Spleen (tissue), 11 donors: Measurements from ENCODE around the gene RELA. TPM values are rescaled to one million over a fixed set of nuclear protein-coding genes. Genes with fewer than 3 reads are reported as not detected.

ENCODE experiments used
- DNase-seq: peaks from one replicate; pipeline ENCODE4 v3.0.0-alpha.2; 2020
- H3K27ac ChIP-seq, 8 donors: fragments of 200-600 bp; sonication (generic) in 7 of 8; 1 replicate in 4 of 8; 2 replicates in 4 of 8; pipeline versions ENCODE4 v1.5.0 to v1.8.0; 2016 to 2021; ENCODE audit warnings: inconsistent platforms in 4 of 8, mild to moderate bottlenecking in 4 of 8, moderate library complexity in 1 of 8
- H3K27me3 ChIP-seq, 7 donors: fragments of 200-600 bp; sonication (generic) in 6 of 7; replicated peaks in 1 of 7; 1 replicate in 4 of 7; 2 replicates in 3 of 7; pipeline versions ENCODE4 v1.5.0 to v1.8.0; 2016 to 2021; ENCODE audit warnings: inconsistent platforms in 3 of 7, mild to moderate bottlenecking in 1 of 7
- H3K36me3 ChIP-seq, 6 donors: fragments of 200-600 bp; sonication (generic) in 5 of 6; 1 replicate in 4 of 6; 2 replicates in 2 of 6; pipeline versions ENCODE4 v1.5.0 to v1.8.0; 2016 to 2021; ENCODE audit warnings: inconsistent platforms in 2 of 6
- H3K4me1 ChIP-seq, 6 donors: fragments of 200-600 bp; sonication (generic) in 5 of 6; 1 replicate in 3 of 6; 2 replicates in 3 of 6; pipeline versions ENCODE4 v1.5.0 to v1.8.0; 2016 to 2021; ENCODE audit warnings: inconsistent platforms in 3 of 6
- H3K4me3 ChIP-seq, 8 donors: fragments of 200-600 bp; sonication (generic) in 7 of 8; 1 replicate in 4 of 8; 2 replicates in 4 of 8; pipeline versions ENCODE4 v1.5.0 to v1.8.0; 2016 to 2021; ENCODE audit warnings: inconsistent platforms in 4 of 8, mild to moderate bottlenecking in 4 of 8, moderate library complexity in 2 of 8
- H3K9me3 ChIP-seq, 8 donors: fragments of 200-600 bp; sonication (generic) in 7 of 8; 1 replicate in 4 of 8; 2 replicates in 4 of 8; pipeline versions ENCODE4 v1.5.0 to v1.8.0; 2016 to 2021; ENCODE audit warnings: inconsistent platforms in 4 of 8
- POLR2A ChIP-seq, 3 donors: fragments of 450-650 bp; IDR thresholded peaks; one replicate each; pipeline ENCODE4 v1.5.1; 2017; ENCODE audit warnings: antibody characterized with exemption in 3 of 3, mild to moderate bottlenecking in 1 of 3
- POLR2AphosphoS5 ChIP-seq, 3 donors: sonication (generic); formaldehyde crosslinking; IDR thresholded peaks; one replicate each; pipeline ENCODE4 v1.5.1; 2017; ENCODE audit warnings: antibody characterized with exemption in 3 of 3
- WGBS, 5 donors: extraction: QIAGEN DNeasy Blood & Tissue Kit in 3 of 5; methylation state at CpG; one replicate each; pipeline versions ENCODE4 v1.1.5 to v1.1.7; 2013 to 2018; 5-methylcytosine and 5-hydroxymethylcytosine counted together
- intact Hi-C: fragments of 100-400 bp; cut with DNase I; formaldehyde crosslinking; loops from one replicate; pipeline ENCODE4 v1.15.0; 2023; ENCODE audit warnings: low total_unique reads
- polyA plus RNA-seq, 3 donors: library from polyadenylated mRNA; stranded (reverse); fragments of 200-250 nt; gene quantifications; one replicate each; pipeline ENCODE4 v1.2.1, GENCODE V29; 2013
- total RNA-seq, 7 donors: library from RNA; depleted of rRNA in 3 of 7; stranded (reverse); fragments of >200 nt in 3 of 7; fragmentation: NEBNext Ultra II Directional in 4 of 7; extraction: Animal tissue kit (Norgen Biotek cat#: 25700) in 4 of 7; gene quantifications; one replicate each; pipeline versions ENCODE4 v1.1.0 to v1.2.1, GENCODE V29; 2016 to 2021
- TF ChIP-seq, protein P1 (sequence below), 11 experiments: fragments of 200-600 bp in 7 of 11; fragments of 450-650 bp in 4 of 11; sonication (generic) in 4 of 11; IDR thresholded peaks in 8 of 11; conservative IDR thresholded peaks in 3 of 11; 1 replicate in 7 of 11; 2 replicates in 4 of 11; pipeline versions ENCODE4 v1.4.0 to v1.8.0; 2016 to 2021; ENCODE audit warnings: antibody characterized with exemption in 11 of 11, inconsistent platforms in 4 of 11, mild to moderate bottlenecking in 1 of 11
- donor health status: healthy with polysubstance abuse.
- donor health status: DM: no; HTN: no; CAD: no; lungs with moderate emphysema.
- donor health status: DM: no; HTN: no; CAD: no.
- donor health status: Bipolar disorder and iron deficiency.
- donor health status: healthy.
- donor health status: DM: no; HTN: no; CAD: no.
- donor health status: DM: yes; HTN: yes; CAD: no.

The RELA gene
- total and polyA plus RNA-seq, 10 donors = 25.8 to 115 (median 69.5) TPM

DNA sequence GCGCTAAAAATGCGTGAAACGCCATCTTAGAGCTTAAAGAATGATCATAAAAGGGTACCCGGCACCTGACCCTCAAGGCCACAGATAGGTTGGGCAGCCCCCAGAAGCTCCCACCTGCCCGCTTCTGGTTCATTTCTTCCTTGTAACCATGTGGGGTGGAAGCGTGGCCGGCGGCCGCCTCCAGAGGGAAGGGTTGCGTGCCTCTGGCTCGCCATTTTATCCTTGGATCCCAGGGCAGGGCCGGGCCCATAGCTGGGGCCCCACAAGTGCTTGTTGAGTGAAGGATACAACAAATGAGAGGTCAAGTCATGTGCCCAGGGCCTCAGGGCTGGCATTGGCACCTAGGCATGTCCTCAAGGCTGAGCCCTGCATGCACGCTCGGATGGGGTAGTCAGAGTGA is 41.3 kb downstream of the RELA start:
- Histone ChIP-seq H3K4me3 (no peak overlapping the region), H3K9me3 (no peaks in the 10 kb centered on the region), H3K27ac (no peak overlapping the region), H3K4me1 (peaks cover 8 to 62% (median 33%) of the 10 kb centered on the region in 6 donors), H3K36me3 (peaks cover 10 to 97% (median 91%) of the 10 kb centered on the region in 6 donors), H3K27me3 (no peaks in the 10 kb centered on the region)
- intact Hi-C loops = no loop called here
- 95 to 97% (median 96%) methylated on average over 12 to 14 of the region's 14 CpGs for WGBS, 5 donors
- no peak for DNase-seq
- no peak for TF ChIP-seq POLR2A (IDR thresholded peaks at IDR 0.05)
- TF ChIP-seq POLR2AphosphoS5 (IDR thresholded peaks at IDR 0.05) = peak in 1 of 3 donors; percentile 18
- TF ChIP-seq, protein P1, sequence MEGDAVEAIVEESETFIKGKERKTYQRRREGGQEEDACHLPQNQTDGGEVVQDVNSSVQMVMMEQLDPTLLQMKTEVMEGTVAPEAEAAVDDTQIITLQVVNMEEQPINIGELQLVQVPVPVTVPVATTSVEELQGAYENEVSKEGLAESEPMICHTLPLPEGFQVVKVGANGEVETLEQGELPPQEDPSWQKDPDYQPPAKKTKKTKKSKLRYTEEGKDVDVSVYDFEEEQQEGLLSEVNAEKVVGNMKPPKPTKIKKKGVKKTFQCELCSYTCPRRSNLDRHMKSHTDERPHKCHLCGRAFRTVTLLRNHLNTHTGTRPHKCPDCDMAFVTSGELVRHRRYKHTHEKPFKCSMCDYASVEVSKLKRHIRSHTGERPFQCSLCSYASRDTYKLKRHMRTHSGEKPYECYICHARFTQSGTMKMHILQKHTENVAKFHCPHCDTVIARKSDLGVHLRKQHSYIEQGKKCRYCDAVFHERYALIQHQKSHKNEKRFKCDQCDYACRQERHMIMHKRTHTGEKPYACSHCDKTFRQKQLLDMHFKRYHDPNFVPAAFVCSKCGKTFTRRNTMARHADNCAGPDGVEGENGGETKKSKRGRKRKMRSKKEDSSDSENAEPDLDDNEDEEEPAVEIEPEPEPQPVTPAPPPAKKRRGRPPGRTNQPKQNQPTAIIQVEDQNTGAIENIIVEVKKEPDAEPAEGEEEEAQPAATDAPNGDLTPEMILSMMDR (IDR thresholded peaks at IDR 0.05 in 8 of 11, conservative IDR thresholded peaks at IDR 0.05 in 3 of 11) = no peak

DNA sequence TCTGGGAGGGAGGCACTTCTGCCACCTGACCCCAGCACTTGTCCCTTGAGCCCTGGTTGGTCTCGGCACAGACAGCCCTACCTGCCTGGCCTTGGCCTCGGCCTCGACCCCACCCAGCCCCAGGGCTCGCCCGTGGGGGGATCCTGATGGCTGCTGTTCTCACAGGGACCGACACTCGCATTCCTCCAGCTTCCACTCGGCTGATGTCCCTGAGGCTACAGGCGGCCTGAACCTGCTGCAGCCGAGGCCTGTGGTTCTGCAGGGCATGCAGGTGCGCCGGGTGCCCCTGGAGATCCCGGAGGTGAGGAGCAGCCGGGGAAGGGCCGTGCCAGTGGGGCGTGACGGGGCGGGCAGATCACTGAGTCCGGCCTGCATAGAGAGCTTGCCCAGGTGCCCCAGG is 42.0 kb downstream of the RELA start:
- TF ChIP-seq, protein P1 (IDR thresholded peaks at IDR 0.05 in 8 of 11, conservative IDR thresholded peaks at IDR 0.05 in 3 of 11) = no peak
- peak in 1 of 3 donors; percentile 42 for TF ChIP-seq POLR2AphosphoS5 (IDR thresholded peaks at IDR 0.05)
- WGBS, 5 donors = 89 to 95% (median 92%) methylated on average over 17 to 19 of the region's 19 CpGs
- DNase-seq = peak; percentile 74
- Histone ChIP-seq H3K27ac (no peak overlapping the region), H3K4me3 (no peak overlapping the region), H3K36me3 (peaks cover 10 to 89% (median 84%) of the 10 kb centered on the region in 6 donors), H3K27me3 (no peaks in the 10 kb centered on the region), H3K9me3 (no peaks in the 10 kb centered on the region), H3K4me1 (peaks cover 12 to 60% (median 30%) of the 10 kb centered on the region in 6 donors)
- intact Hi-C loops = no loop called here

DNA sequence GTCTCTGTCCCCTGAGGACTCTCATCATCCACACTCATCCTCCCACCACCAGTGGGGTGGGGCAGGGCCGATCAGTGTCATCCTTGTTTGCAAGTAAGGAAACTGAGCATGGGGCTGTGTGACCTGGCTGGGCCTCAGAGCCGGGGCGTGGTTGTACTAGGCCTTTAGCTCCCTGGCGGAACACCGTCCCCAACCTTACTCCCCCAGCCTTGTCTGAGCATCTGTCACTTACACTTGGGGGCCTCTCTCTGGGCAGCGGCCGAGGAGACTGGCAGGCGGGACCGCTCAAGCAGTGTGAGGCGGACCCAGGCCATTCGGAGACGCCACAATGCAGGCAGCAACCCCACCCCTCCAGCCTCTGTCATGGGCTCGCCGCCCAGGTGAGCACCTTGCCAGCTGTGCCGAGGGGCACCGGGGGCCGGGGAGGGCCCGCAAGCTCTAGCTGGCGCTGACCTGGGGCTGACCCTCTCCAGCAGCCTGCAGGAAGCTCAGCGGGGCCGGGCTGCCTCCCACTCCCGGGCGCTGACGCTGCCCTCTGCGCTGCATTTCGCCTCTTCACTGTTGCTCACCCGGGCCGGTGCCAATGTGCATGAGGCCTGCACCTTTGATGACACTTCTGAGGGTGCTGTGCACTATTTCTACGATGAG is 43.3 kb downstream of the RELA start:
- Histone ChIP-seq H3K9me3 (no peaks in the 10 kb centered on the region), H3K4me3 (no peak overlapping the region), H3K4me1 (peaks cover 12 to 52% (median 29%) of the 10 kb centered on the region in 6 donors), H3K27me3 (no peaks in the 10 kb centered on the region), H3K27ac (no peak overlapping the region), H3K36me3 (peaks cover 10 to 76% (median 72%) of the 10 kb centered on the region in 6 donors)
- intact Hi-C loops = no loop called here
- TF ChIP-seq POLR2AphosphoS5 (IDR thresholded peaks at IDR 0.05) = peak in 1 of 3 donors; percentile 16
- TF ChIP-seq, protein P1 (IDR thresholded peaks at IDR 0.05 in 8 of 11, conservative IDR thresholded peaks at IDR 0.05 in 3 of 11) = no peak
- peak; percentile 75 for DNase-seq
- 91 to 96% (median 94%) methylated on average over 20 to 29 of the region's 29 CpGs for WGBS, 5 donors

DNA sequence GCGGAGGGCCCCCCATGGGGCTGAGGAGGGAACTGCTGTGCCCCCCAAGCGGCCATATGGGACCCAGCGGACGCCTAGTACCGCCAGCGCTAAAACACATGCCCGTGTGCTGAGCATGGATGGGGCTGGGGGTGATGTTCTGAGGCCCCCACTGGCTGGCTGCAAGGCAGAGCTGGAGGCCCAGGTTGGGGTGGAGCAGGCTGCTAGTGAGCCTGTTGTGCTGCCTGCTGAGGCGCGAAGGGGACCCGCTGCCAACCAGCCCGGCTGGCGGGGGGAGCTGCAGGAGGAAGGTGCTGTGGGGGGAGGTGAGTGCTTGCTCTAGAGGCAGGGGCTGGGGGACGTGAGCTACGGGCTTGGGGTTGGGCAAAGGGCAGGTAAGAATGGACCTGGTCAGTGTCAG is 44.0 kb downstream of the RELA start:
- intact Hi-C loops = no loop called here

More for the DNA sequence above, 44.0 kb downstream of the RELA start:
- DNase-seq = peak; percentile 79
- Histone ChIP-seq H3K4me1 (peaks cover 12 to 53% (median 29%) of the 10 kb centered on the region in 6 donors), H3K27me3 (no peaks in the 10 kb centered on the region), H3K9me3 (no peaks in the 10 kb centered on the region), H3K36me3 (peaks cover 10 to 70% (median 65%) of the 10 kb centered on the region in 6 donors), H3K4me3 (no peak overlapping the region), H3K27ac (no peak overlapping the region)
- WGBS, 5 donors = 90 to 96% (median 94%) methylated on average over 14 of the region's 14 CpGs
- TF ChIP-seq POLR2A (IDR thresholded peaks at IDR 0.05) = no peak
- no peak for TF ChIP-seq POLR2AphosphoS5 (IDR thresholded peaks at IDR 0.05)
- TF ChIP-seq, protein P1 (IDR thresholded peaks at IDR 0.05 in 8 of 11, conservative IDR thresholded peaks at IDR 0.05 in 3 of 11) = no peak
